MM.1S (cell line): ENCODE measurements around the gene SNCAIP.
A peak's percentile ranks its signal among the peaks of the same experiment; 100 is the strongest.

Source experiments
- DNase-seq: peaks from one replicate; pipeline ENCODE4 v3.0.0-alpha.2; 2015
- H2AFZ ChIP-seq: fragments of 300-600 bp; sonication (generic); 2 replicates; pipeline ENCODE4 v1.6.0; 2016; ENCODE audit warnings: antibody characterized with exemption, low read length
- H3F3A ChIP-seq: fragments of 300-600 bp; sonication (generic); 2 replicates; pipeline ENCODE4 v1.6.1; 2016; ENCODE audit warnings: mild to moderate bottlenecking, antibody characterized with exemption, low read length, moderate library complexity, mixed read lengths; ENCODE audit not compliant: insufficient read depth
- H3K27ac ChIP-seq: fragments of 300-600 bp; sonication (generic); 2 replicates; pipeline ENCODE4 v1.5.1; 2016; ENCODE audit warnings: mild to moderate bottlenecking, low read length
- H3K27me3 ChIP-seq: fragments of 300-600 bp; sonication (generic); replicated peaks from 2 replicates; pipeline ENCODE4 v1.6.0; 2016; ENCODE audit warnings: low read length; ENCODE audit not compliant: insufficient read depth
- H3K36me3 ChIP-seq: fragments of 300-600 bp; sonication (generic); replicated peaks from 2 replicates; pipeline ENCODE4 v1.6.1; 2016; ENCODE audit warnings: mild to moderate bottlenecking, low read length, mixed read lengths; ENCODE audit not compliant: insufficient read depth
- H3K4me1 ChIP-seq: fragments of 300-600 bp; sonication (generic); 2 replicates; pipeline ENCODE4 v1.6.1; 2016; ENCODE audit warnings: low read length, mixed read lengths
- H3K4me2 ChIP-seq: fragments of 300-600 bp; sonication (generic); 2 replicates; pipeline ENCODE4 v1.6.0; 2016; ENCODE audit warnings: low read depth, low read length
- H3K4me3 ChIP-seq: fragments of 300-600 bp; sonication (generic); 2 replicates; pipeline ENCODE4 v1.5.1; 2016; ENCODE audit warnings: low read length, mixed read lengths
- H3K79me2 ChIP-seq: fragments of 300-600 bp; sonication (generic); 2 replicates; pipeline ENCODE4 v1.6.1; 2016; ENCODE audit warnings: mixed run types, low read length, mixed read lengths
- H3K9ac ChIP-seq: fragments of 300-600 bp; sonication (generic); 2 replicates; pipeline ENCODE4 v1.6.1; 2016; ENCODE audit warnings: low read length, mixed read lengths
- H3K9me2 ChIP-seq: fragments of 300-600 bp; sonication (generic); replicated peaks from 2 replicates; pipeline ENCODE4 v1.6.1; 2016; ENCODE audit warnings: mild to moderate bottlenecking, low read length, mixed read lengths; ENCODE audit not compliant: insufficient read depth
- H3K9me3 ChIP-seq: fragments of 300-600 bp; sonication (generic); replicated peaks from 2 replicates; pipeline ENCODE4 v1.6.1; 2016; ENCODE audit warnings: mild to moderate bottlenecking, low read length, mixed read lengths; ENCODE audit not compliant: insufficient read depth
- H4K20me1 ChIP-seq: fragments of 300-600 bp; sonication (generic); 2 replicates; pipeline ENCODE4 v1.6.1; 2016; ENCODE audit warnings: mild to moderate bottlenecking, low read length, moderate library complexity, mixed read lengths; ENCODE audit not compliant: insufficient read depth
- EZH2 ChIP-seq: fragments of 300-600 bp; sonication (generic); optimal IDR thresholded peaks from 2 replicates; pipeline ENCODE3; 2017; ENCODE audit warnings: low read depth, mild to moderate bottlenecking, antibody characterized with exemption, low read length, mixed read lengths
- EZH2phosphoT487 ChIP-seq: fragments of 300-600 bp; sonication (generic); IDR thresholded peaks from 2 replicates; pipeline ENCODE4 v1.6.1; 2018; ENCODE audit warnings: antibody characterized with exemption, low read length
- TF ChIP-seq, protein P1 (sequence below): fragments of 300-600 bp; sonication (generic); IDR thresholded peaks from 2 replicates; pipeline ENCODE4 v1.5.1; 2016; ENCODE audit warnings: antibody characterized with exemption, low read length, mixed read lengths

Gene SNCAIP

DNA sequence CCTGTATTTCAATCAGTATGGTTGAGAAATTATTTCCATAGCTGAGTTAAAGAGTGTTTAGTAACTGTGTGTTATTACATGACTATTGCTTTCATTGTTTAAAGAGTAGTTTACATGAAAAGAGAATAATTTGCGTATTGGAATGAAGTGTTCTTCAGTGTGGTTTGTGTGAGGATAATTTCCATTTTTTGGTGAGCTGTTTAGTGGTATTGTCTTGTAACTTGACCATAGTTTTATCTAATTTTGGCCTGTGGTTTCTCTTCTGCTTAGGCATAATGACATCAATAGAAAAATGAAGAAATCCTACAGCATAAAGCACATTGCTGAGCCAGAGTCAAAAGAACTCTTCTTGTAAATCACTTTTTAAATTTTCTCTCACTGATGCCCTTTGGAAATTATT, 151.2 kb downstream of the SNCAIP start:
- no peaks in the 10 kb centered on the region for H3K36me3 ChIP-seq
- no peaks in the 10 kb centered on the region for H3K9me2 ChIP-seq
- no peak overlapping the region for H2AFZ ChIP-seq
- no peaks in the 10 kb centered on the region for H3K79me2 ChIP-seq
- no peak overlapping the region for H3K9ac ChIP-seq
- H4K20me1 ChIP-seq: no peaks in the 10 kb centered on the region
- TF ChIP-seq, protein P1, sequence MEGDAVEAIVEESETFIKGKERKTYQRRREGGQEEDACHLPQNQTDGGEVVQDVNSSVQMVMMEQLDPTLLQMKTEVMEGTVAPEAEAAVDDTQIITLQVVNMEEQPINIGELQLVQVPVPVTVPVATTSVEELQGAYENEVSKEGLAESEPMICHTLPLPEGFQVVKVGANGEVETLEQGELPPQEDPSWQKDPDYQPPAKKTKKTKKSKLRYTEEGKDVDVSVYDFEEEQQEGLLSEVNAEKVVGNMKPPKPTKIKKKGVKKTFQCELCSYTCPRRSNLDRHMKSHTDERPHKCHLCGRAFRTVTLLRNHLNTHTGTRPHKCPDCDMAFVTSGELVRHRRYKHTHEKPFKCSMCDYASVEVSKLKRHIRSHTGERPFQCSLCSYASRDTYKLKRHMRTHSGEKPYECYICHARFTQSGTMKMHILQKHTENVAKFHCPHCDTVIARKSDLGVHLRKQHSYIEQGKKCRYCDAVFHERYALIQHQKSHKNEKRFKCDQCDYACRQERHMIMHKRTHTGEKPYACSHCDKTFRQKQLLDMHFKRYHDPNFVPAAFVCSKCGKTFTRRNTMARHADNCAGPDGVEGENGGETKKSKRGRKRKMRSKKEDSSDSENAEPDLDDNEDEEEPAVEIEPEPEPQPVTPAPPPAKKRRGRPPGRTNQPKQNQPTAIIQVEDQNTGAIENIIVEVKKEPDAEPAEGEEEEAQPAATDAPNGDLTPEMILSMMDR: no peak
- no peak for TF ChIP-seq EZH2
- no peak for TF ChIP-seq EZH2phosphoT487
- H3K27me3 ChIP-seq: no peaks in the 10 kb centered on the region
- peaks cover 14% of the 10 kb centered on the region for H3K4me1 ChIP-seq
- no peaks in the 10 kb centered on the region for H3F3A ChIP-seq
- 0 out of 2 replicates have a peak overlapping the region, but pooled peaks have one; percentile 4 for H3K4me2 ChIP-seq
- no peak overlapping the region for H3K4me3 ChIP-seq
- H3K9me3 ChIP-seq: no peaks in the 10 kb centered on the region
- peak; percentile 36 for DNase-seq
- H3K27ac ChIP-seq: no peak overlapping the region

DNA sequence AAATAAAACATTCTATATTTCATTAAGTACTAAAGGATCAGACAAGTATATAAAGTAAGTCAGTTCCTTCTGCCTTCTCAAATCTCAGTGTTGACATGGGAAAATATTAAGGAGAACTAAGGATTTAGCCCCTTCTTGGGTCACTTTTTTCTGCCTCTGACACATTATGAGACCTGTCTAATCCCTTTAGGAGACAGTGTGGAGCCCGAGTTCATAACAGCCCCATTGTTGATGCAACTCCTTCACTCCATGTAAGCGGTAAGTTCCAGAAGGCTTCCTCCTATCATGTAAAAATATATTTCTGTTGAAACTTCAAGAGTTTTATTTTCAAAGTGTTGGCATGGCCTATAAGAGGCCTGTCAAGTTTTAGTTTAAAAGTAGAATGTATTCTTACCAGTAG, 152.2 kb downstream of the SNCAIP start:
- TF ChIP-seq EZH2: no peak
- no peak for TF ChIP-seq EZH2phosphoT487
- TF ChIP-seq, protein P1: no peak
- DNase-seq: no peak
- Histone ChIP-seq H3K36me3 (no peaks in the 10 kb centered on the region), H3K27ac (no peak overlapping the region), H3K9me2 (no peaks in the 10 kb centered on the region), H3K27me3 (no peaks in the 10 kb centered on the region), H4K20me1 (no peaks in the 10 kb centered on the region), H3K4me3 (no peak overlapping the region), H3K9ac (no peak overlapping the region), H3K4me2 (no peak overlapping the region), H3K4me1 (peaks cover 14% of the 10 kb centered on the region), H3K9me3 (no peaks in the 10 kb centered on the region), H2AFZ (no peak overlapping the region), H3K79me2 (no peaks in the 10 kb centered on the region), H3F3A (no peaks in the 10 kb centered on the region)

DNA sequence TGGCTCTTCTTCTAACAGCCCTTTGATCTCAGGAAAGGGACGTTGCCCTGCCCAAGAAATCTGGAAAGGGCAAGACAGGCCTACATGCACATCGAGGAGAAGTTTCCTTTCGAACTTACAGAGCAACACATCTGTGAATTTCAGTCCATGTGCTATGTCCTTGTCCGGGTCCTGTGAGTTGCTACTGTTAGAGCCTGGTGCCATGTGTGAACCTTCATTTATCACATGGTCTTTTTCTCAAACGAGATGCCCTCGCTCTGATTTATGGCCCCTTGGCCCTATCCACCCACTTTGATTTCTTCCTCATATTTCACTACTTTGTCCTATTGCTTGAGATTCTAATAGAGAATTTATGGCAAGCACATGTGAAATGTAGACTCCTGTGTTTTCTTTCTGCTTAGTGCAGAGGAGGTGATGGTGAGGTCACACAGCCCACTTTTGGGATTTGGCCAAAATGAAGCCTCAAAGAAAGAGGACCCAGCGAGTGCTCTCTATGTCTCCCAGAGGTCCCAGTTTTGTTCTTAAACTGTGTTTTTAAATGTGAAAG, 153.1 kb downstream of the SNCAIP start:
- Histone ChIP-seq H4K20me1 (no peaks in the 10 kb centered on the region), H3K4me2 (no peak overlapping the region), H3K9me3 (no peaks in the 10 kb centered on the region), H3K4me3 (no peak overlapping the region), H3F3A (no peaks in the 10 kb centered on the region), H3K27ac (no peak overlapping the region), H3K9me2 (no peaks in the 10 kb centered on the region), H3K4me1 (peaks cover 14% of the 10 kb centered on the region), H3K36me3 (no peaks in the 10 kb centered on the region), H3K27me3 (no peaks in the 10 kb centered on the region), H3K9ac (no peak overlapping the region), H3K79me2 (no peaks in the 10 kb centered on the region), H2AFZ (no peak overlapping the region)
- DNase-seq: no peak
- TF ChIP-seq EZH2phosphoT487 (no peak), EZH2 (no peak)
- TF ChIP-seq, protein P1: no peak
